NCI-H1436 treated with DMSO at 0.1 percent for 48 hours (cell line): ENCODE data around the gene NEGR1.

ENCODE experiments used
- DNase-seq: peaks from one replicate; lab custom pipeline; 2025; lab: John Stamatoyannopoulos, UW

Gene NEGR1

DNA sequence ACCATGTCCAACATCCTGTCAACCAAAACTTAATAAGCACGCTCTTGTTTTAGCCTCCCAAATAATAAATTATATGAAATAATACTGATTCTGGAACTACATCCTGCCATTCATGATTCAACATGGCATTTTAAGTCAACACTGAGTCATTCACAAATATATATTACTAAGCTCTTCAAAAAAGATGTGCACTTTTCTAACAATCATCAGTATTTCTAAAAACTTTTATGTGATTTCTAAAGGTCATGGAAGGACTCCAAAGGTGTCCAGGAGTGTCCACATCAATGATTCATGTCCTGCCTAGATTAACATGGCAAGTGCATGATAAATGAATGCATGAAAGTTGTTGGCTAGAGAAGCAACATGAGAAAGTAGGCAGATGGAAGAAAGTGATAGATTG is 51.6 kb downstream of the NEGR1 start:
- no peak for DNase-seq

- no peak for DNase-seq
Observed at GRCh38 chr1:72229893-72230292, 52.4 kb downstream of the NEGR1 start.

GRCh38 chr1:72227667-72228066 is 54.7 kb downstream of the NEGR1 start:
- no peak for DNase-seq

- no peak for DNase-seq
Observed at GRCh38 chr1:72224506-72224905, 57.8 kb downstream of the NEGR1 start.

GRCh38 chr1:72221811-72222210 is 60.5 kb downstream of the NEGR1 start:
- DNase-seq: no peak

DNA sequence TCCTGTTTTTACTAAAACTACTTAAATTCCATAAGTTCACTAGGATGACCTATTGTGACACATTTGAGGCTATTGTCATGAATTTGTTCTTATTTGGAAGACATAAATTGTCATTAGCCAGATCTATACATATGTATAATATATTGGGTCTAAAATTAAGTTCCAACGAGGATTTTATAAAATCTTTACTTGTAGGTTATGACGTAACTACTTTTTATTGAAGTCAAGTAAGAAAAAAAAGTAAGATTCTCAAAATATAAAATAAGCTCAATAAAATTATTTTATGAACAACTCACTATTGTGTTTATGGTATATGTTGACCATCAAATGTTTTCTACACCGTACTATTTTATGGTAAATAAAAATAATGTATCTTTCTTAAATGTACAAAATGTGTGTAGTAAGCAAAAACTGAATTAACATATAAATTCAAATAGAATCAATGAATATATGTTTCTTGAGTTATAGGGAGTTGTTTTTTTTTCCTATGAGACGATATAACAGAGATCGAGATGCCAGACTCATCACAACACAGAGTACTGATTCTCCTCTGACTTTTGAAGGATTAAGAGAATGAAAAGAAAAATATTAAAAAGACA is 64.1 kb downstream of the NEGR1 start:
- no peak for DNase-seq

GRCh38 chr1:72207059-72207458 is 75.3 kb downstream of the NEGR1 start:
- DNase-seq: no peak

DNA sequence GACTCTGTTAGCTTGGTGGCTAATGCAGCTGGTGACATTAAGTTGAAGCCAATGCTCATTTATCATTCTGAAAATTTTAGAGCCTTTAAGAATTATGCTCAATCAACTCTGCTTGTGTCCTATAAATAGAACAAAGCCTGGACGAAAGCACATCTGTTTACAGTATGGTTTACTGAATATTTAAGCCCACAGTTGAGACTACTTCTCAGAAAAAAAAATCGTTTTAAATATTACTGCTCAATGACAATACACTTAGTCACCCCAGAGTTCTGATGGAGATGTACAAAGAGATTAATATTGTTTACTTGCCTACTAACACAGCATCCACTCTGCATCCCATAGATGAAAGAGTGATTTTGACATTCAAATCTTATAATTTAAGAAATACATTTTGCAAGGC is 79.6 kb downstream of the NEGR1 start:
- no peak for DNase-seq

DNA sequence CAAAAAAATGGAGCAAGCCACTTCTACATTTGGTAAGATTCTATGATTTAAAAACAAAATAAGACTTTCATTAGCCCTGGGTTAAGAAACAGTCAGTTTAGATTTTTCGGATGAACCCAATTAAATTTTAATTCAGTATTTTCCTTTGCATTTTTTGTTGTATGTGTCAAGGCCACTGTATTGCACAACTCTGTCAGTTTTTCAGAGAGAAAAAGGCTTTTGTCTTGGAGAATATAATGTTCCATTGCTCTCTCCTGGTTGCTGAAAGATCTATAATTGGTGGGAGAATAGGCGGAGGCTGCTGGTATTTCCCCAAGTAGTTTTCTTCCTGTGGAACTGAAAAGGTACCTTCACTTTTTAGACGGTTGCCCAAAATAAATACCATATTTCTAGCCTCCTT is 84.6 kb downstream of the NEGR1 start:
- no peak for DNase-seq

DNA sequence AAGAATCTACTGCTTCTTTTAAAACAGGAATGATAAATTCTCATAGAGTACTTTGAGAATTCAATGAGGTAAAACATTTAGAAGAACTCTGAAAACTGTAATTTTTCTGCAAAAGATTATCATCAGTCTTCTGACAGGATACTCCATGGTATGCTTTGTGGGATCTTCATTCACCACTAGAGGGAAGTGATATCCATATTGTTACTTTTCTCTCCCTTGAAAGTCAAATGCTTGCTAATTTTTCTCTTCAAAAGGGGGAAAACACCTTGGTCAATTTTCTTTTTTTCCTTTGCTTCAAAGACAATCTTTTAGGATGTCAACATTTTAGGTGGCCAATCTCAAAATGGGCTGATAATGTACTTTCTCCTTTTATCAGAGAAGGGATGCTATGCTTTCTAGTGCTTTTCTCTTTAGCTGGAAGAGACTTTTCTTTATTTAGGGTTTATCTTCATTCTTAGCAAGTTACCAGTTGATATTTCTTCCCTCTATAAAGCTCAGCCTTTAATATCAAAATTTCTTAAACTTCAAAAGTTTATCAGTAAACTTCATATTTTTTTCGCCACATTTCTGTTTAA is 95.5 kb downstream of the NEGR1 start:
- DNase-seq: no peak

DNA sequence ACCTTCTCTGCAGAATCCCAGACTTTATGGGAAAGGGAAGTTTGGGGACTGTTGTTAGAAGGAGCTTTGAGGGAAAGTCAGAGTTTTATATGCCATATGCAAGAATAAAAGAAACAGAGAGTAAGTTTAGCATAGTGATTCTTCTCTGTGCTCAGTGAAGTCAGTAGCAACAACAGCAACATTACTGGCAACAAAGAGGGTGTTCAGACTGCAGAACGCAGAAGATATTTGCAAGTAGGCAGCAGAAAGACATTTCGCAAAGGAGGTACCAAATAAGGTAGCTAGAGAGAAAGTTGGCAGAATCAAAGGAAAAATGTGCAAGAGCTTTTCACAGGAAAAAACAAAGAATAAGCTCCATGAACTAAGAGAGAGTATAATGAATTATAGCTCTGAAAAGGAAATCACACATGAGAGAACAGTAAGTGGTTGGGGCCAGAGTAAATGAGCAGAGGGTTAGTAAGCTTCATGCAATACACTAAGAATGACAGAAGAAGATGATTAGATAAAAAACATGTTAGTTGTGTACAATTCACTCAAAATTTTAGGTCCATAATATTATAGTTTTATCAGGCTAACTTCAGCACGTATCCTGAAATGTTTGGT is 98.1 kb downstream of the NEGR1 start:
- DNase-seq: no peak

DNA sequence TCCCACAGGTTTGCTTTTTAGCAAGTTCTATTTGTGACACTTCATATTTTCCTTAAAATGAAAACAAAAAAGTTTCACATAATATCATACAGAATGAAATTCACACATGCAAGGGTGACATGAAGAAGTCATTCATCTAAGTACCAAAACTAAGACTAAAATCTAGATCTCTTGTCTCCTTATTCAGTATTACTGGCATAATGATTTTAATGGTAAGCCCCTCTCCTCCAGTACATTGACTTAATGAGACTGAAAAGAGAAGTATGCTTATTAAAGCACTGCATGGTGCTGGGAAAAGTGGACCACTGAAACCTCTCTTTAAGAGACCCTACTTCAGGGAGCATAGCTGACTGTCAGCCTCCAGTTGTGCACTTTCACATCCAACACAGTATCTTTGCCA is 99.5 kb downstream of the NEGR1 start:
- DNase-seq: no peak

GRCh38 chr1:72178266-72178665 is 104.1 kb downstream of the NEGR1 start:
- no peak for DNase-seq

GRCh38 chr1:72177711-72178110 is 104.6 kb downstream of the NEGR1 start:
- no peak for DNase-seq

DNA sequence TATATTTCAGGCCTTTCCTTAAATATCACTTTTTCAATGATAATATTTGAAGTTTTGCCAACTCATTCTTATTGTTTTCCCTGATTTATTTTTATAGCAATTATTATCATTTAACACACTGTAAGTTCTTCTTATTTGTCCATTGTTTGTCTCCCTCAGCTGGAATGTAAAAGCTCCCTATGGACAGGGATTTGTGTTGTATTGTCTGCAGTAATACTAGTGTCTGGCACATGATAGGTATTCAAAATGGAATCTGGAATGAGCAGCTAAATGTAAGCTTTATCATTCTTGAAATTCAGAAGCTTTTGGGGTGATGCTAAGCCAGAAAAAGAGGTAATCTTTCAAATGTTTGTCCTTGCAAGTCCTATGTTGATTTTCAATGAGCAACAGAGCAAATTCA is 112.1 kb downstream of the NEGR1 start:
- DNase-seq: no peak

GRCh38 chr1:72166426-72166825 is 115.9 kb downstream of the NEGR1 start:
- no peak for DNase-seq

GRCh38 chr1:72150508-72150907 is 131.8 kb downstream of the NEGR1 start:
- DNase-seq: no peak

GRCh38 chr1:72141875-72142274 is 140.5 kb downstream of the NEGR1 start:
- DNase-seq: no peak

- DNase-seq: no peak
Observed at GRCh38 chr1:72140222-72140621, 142.1 kb downstream of the NEGR1 start.

DNA sequence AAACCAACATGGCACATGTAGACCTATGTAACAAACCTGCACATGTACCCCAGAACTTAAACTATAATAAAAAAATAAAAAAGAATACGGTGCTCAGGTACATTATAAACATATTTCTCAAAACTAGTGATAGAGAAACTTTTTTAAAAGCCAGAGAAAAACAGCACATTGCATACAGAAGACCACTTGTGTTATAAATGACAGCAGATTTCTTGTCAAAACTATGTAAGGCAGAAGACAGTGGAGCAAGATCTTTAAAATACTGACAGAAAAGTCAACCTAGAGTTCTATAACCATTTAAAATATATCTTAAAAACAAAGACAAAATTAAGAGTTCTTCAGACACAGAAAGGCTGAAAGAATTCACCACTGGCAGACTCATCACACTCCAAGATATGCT is 144.7 kb downstream of the NEGR1 start:
- no peak for DNase-seq

- no peak for DNase-seq
Observed at GRCh38 chr1:72129869-72130268, 152.5 kb downstream of the NEGR1 start.

GRCh38 chr1:72122099-72122880 is 160.0 kb downstream of the NEGR1 start:
- no peak for DNase-seq

- DNase-seq: no peak
Observed at GRCh38 chr1:72119491-72119890, 162.8 kb downstream of the NEGR1 start.
